Mucosa of descending colon (tissue), 3 donors: ENCODE results near the gene PRRT3. TPM values are rescaled to one million over a fixed set of nuclear protein-coding genes. Genes with fewer than 3 reads are reported as not detected.

Experiments used
- ATAC-seq: fragments of 200-7000 bp; cut with Tn5 transposase; one replicate; pipeline ENCODE4 v1.9.1; 2020; ENCODE audit warnings: mild to moderate bottlenecking, moderate library complexity
- DNase-seq, 3 donors: peaks; one replicate each; pipeline ENCODE4 v3.0.0-alpha.2; 2020
- H3K36me3 ChIP-seq: fragments of 200-600 bp; one replicate; pipeline ENCODE4 v1.8.0; 2021; ENCODE audit warnings: low read depth, mild to moderate bottlenecking
- H3K4me1 ChIP-seq: fragments of 200-600 bp; one replicate; pipeline ENCODE4 v1.8.0; 2021; ENCODE audit warnings: low read depth, mild to moderate bottlenecking
- H3K4me3 ChIP-seq: fragments of 200-600 bp; one replicate; pipeline ENCODE4 v1.8.0; 2021; ENCODE audit warnings: mild to moderate bottlenecking
- H3K9me3 ChIP-seq: fragments of 200-600 bp; one replicate; pipeline ENCODE4 v1.8.0; 2021; ENCODE audit warnings: mild to moderate bottlenecking
- intact Hi-C, 2 donors: fragments of 100-400 bp; cut with DNase I in 1 of 2; cut with micrococcal nuclease in 1 of 2; formaldehyde crosslinking; loops; one replicate each; pipeline versions ENCODE4 v1.11.0 to v1.11.1; 2022; cut with DNase I, micrococcal nuclease
- total RNA-seq, 3 donors: library from RNA; stranded (reverse); fragmentation: NEBNext Ultra II Directional in 2 of 3; extraction: Animal tissue kit (Norgen Biotek cat#: 25700) in 2 of 3; gene quantifications; one replicate each; pipeline versions ENCODE4 v1.2.1 to v1.2.4, GENCODE V29; 2021 to 2023
- TF ChIP-seq, protein P1 (sequence below): fragments of 200-600 bp; IDR thresholded peaks from one replicate; pipeline ENCODE4 v1.8.0; 2022; ENCODE audit warnings: antibody characterized with exemption, mild to moderate bottlenecking
- donor health status: DM: no; HTN: no; CAD: no; lungs with moderate emphysema.
- donor health status: DM: no; HTN: no; CAD: no.
- donor health status: DM: no; HTN: yes; CAD: no.

The PRRT3 gene
- total RNA-seq, 3 donors from 2014 or later, result 1.0 to 1.8 (median 1.2) TPM

GRCh38 chr3:9915254-9916141 is 36.7 kb downstream of the PRRT3 start:
- intact Hi-C loops, result no loop called here
- DNase-seq (peak; percentile 75 to 84 (median 81)), ATAC-seq (peak; percentile 65)
- H3K4me3 ChIP-seq, result peak overlapping the region; percentile 32
- no peaks in the 10 kb centered on the region for H3K9me3 ChIP-seq
- H3K4me1 ChIP-seq, result peaks cover 35% of the 10 kb centered on the region
- H3K36me3 ChIP-seq, result peaks cover 3% of the 10 kb centered on the region
- TF ChIP-seq, protein P1, sequence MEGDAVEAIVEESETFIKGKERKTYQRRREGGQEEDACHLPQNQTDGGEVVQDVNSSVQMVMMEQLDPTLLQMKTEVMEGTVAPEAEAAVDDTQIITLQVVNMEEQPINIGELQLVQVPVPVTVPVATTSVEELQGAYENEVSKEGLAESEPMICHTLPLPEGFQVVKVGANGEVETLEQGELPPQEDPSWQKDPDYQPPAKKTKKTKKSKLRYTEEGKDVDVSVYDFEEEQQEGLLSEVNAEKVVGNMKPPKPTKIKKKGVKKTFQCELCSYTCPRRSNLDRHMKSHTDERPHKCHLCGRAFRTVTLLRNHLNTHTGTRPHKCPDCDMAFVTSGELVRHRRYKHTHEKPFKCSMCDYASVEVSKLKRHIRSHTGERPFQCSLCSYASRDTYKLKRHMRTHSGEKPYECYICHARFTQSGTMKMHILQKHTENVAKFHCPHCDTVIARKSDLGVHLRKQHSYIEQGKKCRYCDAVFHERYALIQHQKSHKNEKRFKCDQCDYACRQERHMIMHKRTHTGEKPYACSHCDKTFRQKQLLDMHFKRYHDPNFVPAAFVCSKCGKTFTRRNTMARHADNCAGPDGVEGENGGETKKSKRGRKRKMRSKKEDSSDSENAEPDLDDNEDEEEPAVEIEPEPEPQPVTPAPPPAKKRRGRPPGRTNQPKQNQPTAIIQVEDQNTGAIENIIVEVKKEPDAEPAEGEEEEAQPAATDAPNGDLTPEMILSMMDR, result peak; percentile 13

GRCh38 chr3:9914559-9915253 is 37.5 kb downstream of the PRRT3 start:
- Histone ChIP-seq H3K9me3 (no peaks in the 10 kb centered on the region), H3K36me3 (peaks cover 3% of the 10 kb centered on the region), H3K4me3 (no peak overlapping the region), H3K4me1 (peaks cover 35% of the 10 kb centered on the region)
- ATAC-seq (no peak), DNase-seq (no peak)
- TF ChIP-seq, protein P1, result no peak
- intact Hi-C loops, result no loop called here

DNA sequence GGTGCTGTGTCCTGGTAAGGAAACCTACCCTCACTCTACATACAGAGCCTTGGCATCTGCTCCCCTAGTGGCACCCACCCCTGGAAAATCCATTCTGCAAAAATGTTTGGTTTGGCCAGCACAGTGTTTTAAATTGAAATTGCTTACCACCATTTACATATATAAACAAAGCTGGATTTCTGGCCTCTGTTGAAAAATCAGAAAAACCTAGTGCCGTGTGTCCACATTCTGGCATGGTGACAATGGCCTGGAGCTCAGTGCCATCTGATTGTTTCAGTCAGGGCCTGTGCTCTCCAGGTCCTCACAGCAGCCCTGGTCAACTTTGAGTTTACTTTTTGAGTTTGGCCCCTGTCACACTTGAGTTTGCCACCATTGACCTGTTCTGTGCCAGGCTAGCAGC is 38.2 kb downstream of the PRRT3 start:
- no peaks in the 10 kb centered on the region for H3K9me3 ChIP-seq
- no peak overlapping the region for H3K4me3 ChIP-seq
- intact Hi-C loops, result no loop called here
- TF ChIP-seq, protein P1, result no peak
- ATAC-seq (no peak), DNase-seq (no peak)
- peaks cover 35% of the 10 kb centered on the region for H3K4me1 ChIP-seq
- H3K36me3 ChIP-seq, result peaks cover 3% of the 10 kb centered on the region

DNA sequence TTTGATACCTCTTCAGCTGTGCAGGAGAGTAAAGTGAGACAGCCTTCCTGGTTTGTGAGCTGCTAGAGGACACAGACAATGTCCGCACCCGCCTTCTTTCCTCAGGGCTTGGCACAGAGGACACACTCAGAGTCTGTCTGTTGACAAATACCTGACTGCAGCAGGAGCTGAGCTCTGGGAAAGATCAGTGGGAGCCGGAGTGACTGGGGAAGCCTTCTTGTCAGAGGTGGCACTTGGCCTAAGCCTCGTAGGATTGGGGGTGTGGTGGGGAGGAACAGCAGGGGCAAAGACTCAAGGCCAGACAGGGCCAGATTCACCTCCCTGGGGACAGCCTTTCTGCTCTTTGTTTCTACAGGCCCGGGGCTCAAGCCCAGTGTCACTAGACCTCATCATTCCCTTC is 38.6 kb downstream of the PRRT3 start:
- Histone ChIP-seq H3K9me3 (no peaks in the 10 kb centered on the region), H3K4me3 (no peak overlapping the region), H3K36me3 (peaks cover 3% of the 10 kb centered on the region), H3K4me1 (peaks cover 35% of the 10 kb centered on the region)
- no peak for ATAC-seq
- TF ChIP-seq, protein P1, result no peak
- intact Hi-C loops, result no loop called here
- DNase-seq, result no peak

- H3K36me3 ChIP-seq, result peaks cover 3% of the 10 kb centered on the region
- no peaks in the 10 kb centered on the region for H3K9me3 ChIP-seq
- TF ChIP-seq, protein P1, result no peak
- intact Hi-C loops, result no loop called here
- peaks cover 28% of the 10 kb centered on the region for H3K4me1 ChIP-seq
- H3K4me3 ChIP-seq, result no peak overlapping the region
- DNase-seq (no peak), ATAC-seq (no peak)
Measured at GRCh38 chr3:9912294-9912935, 39.8 kb downstream of the PRRT3 start.
